ENCODE measurements around the gene TLE4. TPM values are rescaled to one million over a fixed set of nuclear protein-coding genes. Genes with fewer than 3 reads are reported as not detected.

TLE4 gene
- total and polyA plus RNA-seq, 2 of the 4 experiments (the other 2 are of a cell fraction) = 68.0 to 78.1 TPM

DNA sequence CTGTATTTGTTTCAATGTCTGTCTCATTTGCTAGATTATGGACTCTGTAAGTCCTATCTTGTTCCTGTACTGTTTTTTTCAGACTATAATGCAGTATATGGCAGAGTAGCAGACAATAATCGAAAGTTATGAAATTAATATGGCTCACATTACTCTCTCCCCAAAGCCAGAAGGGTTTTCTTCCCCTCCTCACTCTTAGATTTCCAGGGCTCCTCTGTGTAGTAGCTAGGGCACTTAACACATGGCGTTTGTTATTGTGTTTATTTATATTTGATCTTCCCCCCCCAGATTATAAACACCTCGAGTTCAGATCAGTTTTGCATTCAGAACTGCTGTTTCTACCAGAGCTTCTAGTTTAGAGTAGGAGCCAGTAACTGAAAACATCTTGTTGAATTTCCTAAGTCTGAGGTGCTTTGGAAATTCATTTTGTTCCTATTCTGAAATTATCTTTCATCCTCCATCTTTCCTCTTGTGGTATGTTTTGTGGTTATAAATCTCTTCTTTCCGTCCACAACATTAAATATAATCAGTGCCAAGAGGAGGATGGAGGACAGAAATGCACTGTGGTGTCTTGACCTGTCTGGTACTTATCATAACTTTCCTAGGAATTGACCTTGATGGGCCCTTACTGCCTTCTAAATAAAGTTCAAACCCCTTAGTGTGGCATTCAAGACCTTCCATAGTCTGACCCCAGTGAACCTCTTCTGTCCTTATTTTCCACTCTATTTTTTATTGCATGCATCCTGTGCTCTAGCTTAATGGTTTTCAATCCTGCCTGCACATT is 27.0 kb downstream of the TLE4 start:
- POLR2A ChIA-PET (ENCODE audit: unreplicated experiment) = interaction anchor here (0.6 kb wide), 1 partner anchor 1302 kb away, joined by 4 read pairs; the partner anchor contains the start of gene PSAT1
- Histone ChIP-seq H2AK9ac (replicated peaks; ENCODE audit: low read depth, low read length, poor library complexity) (no peak overlapping the region), H4K5ac (ENCODE audit: low read depth, low read length) (no peak overlapping the region), H3K36me3 (ENCODE audit: control insufficient read depth, insufficient read depth, low read length) (peaks cover 2% of the 10 kb centered on the region), H4K8ac (ENCODE audit: low read depth in 2 of 2, low read length in 2 of 2) (no peak overlapping the region), H3K27ac (ENCODE audit: insufficient read depth, low read length) (no peak overlapping the region), H3K18ac (ENCODE audit: low read depth, low read length) (no peak overlapping the region), H3K14ac (replicated peaks; ENCODE audit: low read depth, low read length) (no peak overlapping the region), H3K4me1 (ENCODE audit: control insufficient read depth, insufficient read depth, low read length) (no peaks in the 10 kb centered on the region), H3K4me3 (ENCODE audit: insufficient read depth, low read depth, low read length) (no peak overlapping the region), H3K4ac (ENCODE audit: low read depth, low read length) (no peak overlapping the region), H3K23ac (ENCODE audit: low read depth, low read length) (no peak overlapping the region), H3K9me3 (ENCODE audit: control insufficient read depth, insufficient read depth, low read length) (peaks cover 2% of the 10 kb centered on the region; the same call in 1 of the 2 replicates), H3K56ac (ENCODE audit: extremely low read depth, insufficient read depth, low read length) (no peak overlapping the region), H3K9ac (ENCODE audit: low read depth, low read length) (no peak overlapping the region), H4K20me1 (ENCODE audit: insufficient read depth, low read length) (peaks cover 4% of the 10 kb centered on the region; the same call in 1 of the 2 replicates), H2BK20ac (ENCODE audit: low read depth, low read length) (no peak overlapping the region), H3K9me1 (ENCODE audit: insufficient read depth, low read length) (peaks cover 7% of the 10 kb centered on the region), H3K27me3 (ENCODE audit: control insufficient read depth, insufficient read depth, low read length) (no peaks in the 10 kb centered on the region), H2AFZ (replicated peaks; ENCODE audit: low read length, poor library complexity) (no peak overlapping the region), H3K79me1 (ENCODE audit: low read depth in 1 of 2, low read length in 2 of 2) (peaks cover 47 to 56% of the 10 kb centered on the region in 2 experiments), H2BK15ac (ENCODE audit: low read depth, low read length) (no peak overlapping the region), H2BK120ac (ENCODE audit: low read depth, low read length) (no peak overlapping the region), H2AK5ac (ENCODE audit: low read depth, low read length) (no peak overlapping the region), H2BK5ac (ENCODE audit: low read depth, low read length, poor library complexity, severe bottlenecking) (no peak overlapping the region), H3K4me2 (ENCODE audit: low read depth, low read length) (no peak overlapping the region), H4K91ac (ENCODE audit: insufficient read depth, low read depth, low read length) (no peak overlapping the region)
- TF ChIP-seq RFX5 (IDR thresholded peaks at IDR 0.05; ENCODE audit: low read depth, low read length) (no peak), CEBPB (IDR thresholded peaks at IDR 0.05; ENCODE audit: low read depth, low read length) (no peak), CHD1 (IDR thresholded peaks at IDR 0.05; ENCODE audit: low read depth, low read length) (no peak), RAD21 (IDR thresholded peaks at IDR 0.05; ENCODE audit: low read length) (no peak), SMC3 (IDR thresholded peaks at IDR 0.05; ENCODE audit: low read depth, low read length) (no peak), RCOR1 (IDR thresholded peaks at IDR 0.05; ENCODE audit: insufficient replicate concordance, low read length) (no peak)
- no peak for DNase-seq
- no TSS peak for BruUV-seq (replicated peaks)
- in situ Hi-C loops (cut with MboI; ENCODE audit: low sequenced_read_pairs) = no loop called here
- dilution Hi-C loops (cut with HindIII; ENCODE audit: low sequenced_read_pairs, unreplicated experiment) = no loop called here
- no CpG with 5 or more reads among the region's 4 CpGs for WGBS, 2 experiments (ENCODE audit: extremely low coverage in 2 of 2, insufficient read length in 1 of 2)
- intact Hi-C loops (cut with micrococcal nuclease) = no loop called here
- ATAC-seq (ENCODE audit: low read depth) = no peak
- CTCF ChIA-PET = interaction anchor here (0.6 to 1.0 kb wide), 3 partner anchors 14 to 1924 kb away, joined by 3 to 5 read pairs (median 3); no protein-coding TSS in a partner anchor

Data from IMR-90 (cell line).